Measurements from ENCODE around the gene GFER. TPM values are rescaled to one million over a fixed set of nuclear protein-coding genes. Genes with fewer than 3 reads are reported as not detected.
A peak's percentile ranks its signal among the peaks of the same experiment; 100 is the strongest.

The GFER gene
- total and polyA plus RNA-seq, 4 donors, result 11.3 to 44.2 (median 22.9) TPM

- Histone ChIP-seq H3K27ac (ENCODE audit: low read depth in 1 of 2, low read length in 2 of 2) (peak overlapping the region in 1 of 2 donors; percentile 93), H3K36me3 (ENCODE audit: control insufficient read depth in 1 of 2, insufficient read depth in 2 of 2, low read length in 1 of 2) (no peaks in the 10 kb centered on the region), H3K9me3 (ENCODE audit: control insufficient read depth, low read length) (no peaks in the 10 kb centered on the region), H3K4me3 (ENCODE audit: low read length in 2 of 2) (no peak overlapping the region), H3K4me1 (ENCODE audit: control insufficient read depth in 1 of 2, insufficient read depth in 2 of 2, low read length in 2 of 2) (no peaks in the 10 kb centered on the region), H3K27me3 (ENCODE audit: control insufficient read depth in 1 of 2, insufficient read depth in 2 of 2, low read length in 1 of 2) (no peaks in the 10 kb centered on the region)
- 86 to 88% methylated on average over 14 to 15 of the region's 15 CpGs for whole genome bisulfite sequencing, 2 donors
- no peak for ATAC-seq (ENCODE audit: low FRiP score)
- intact Hi-C loops (cut with DNase I), result no loop called here
- no peak for DNase-seq
Observed at GRCh38 chr16:2037115-2037514, 53.1 kb downstream of the GFER start.

Other genes with a start within 250 kb of the GFER start
Only the 30 nearest of the 31 such genes appear.
- gene NME3, start 212.7 kb upstream of the GFER start, total RNA-seq, result 10 to 100 TPM; 33.0 to 62.8 TPM
- 100 to 1,000 TPM in 1 of 2 donors, 10 to 100 TPM in 1; 61.0 to 379 TPM for gene NME3, start 212.7 kb upstream of the GFER start, polyA plus RNA-seq
- 10 to 100 TPM; 15.8 to 23.7 TPM for gene EME2, start 211.4 kb upstream of the GFER start, total RNA-seq
- gene EME2, start 211.4 kb upstream of the GFER start, polyA plus RNA-seq, result 10 to 100 TPM in 1 of 2 donors, 1 to 10 TPM in 1; 1.6 to 20.6 TPM
- gene MRPS34, start 211.1 kb upstream of the GFER start, total RNA-seq, result 10 to 100 TPM; 36.5 to 40.5 TPM
- 10 to 100 TPM; 67.7 to 74.2 TPM for gene MRPS34, start 211.1 kb upstream of the GFER start, polyA plus RNA-seq
- gene SPSB3, start 201.6 kb upstream of the GFER start, total RNA-seq, result 10 to 100 TPM; 33.6 to 33.7 TPM
- 100 to 1,000 TPM in 1 of 2 donors, 10 to 100 TPM in 1; 25.8 to 322 TPM for gene SPSB3, start 201.6 kb upstream of the GFER start, polyA plus RNA-seq
- gene NUBP2, start 201.2 kb upstream of the GFER start, total RNA-seq, result 10 to 100 TPM; 30.7 to 32.9 TPM
- 10 to 100 TPM; 55.3 to 92.4 TPM for gene NUBP2, start 201.2 kb upstream of the GFER start, polyA plus RNA-seq
- not detected for gene IGFALS, start 190.5 kb upstream of the GFER start, total RNA-seq
- gene IGFALS, start 190.5 kb upstream of the GFER start, polyA plus RNA-seq, result under 1 TPM in 1 of 2 donors, not detected in 1; 0.84 TPM
- gene HAGH, start 157.4 kb upstream of the GFER start, total RNA-seq, result 10 to 100 TPM; 50.2 to 52.3 TPM
- 10 to 100 TPM; 58.9 to 79.0 TPM for gene HAGH, start 157.4 kb upstream of the GFER start, polyA plus RNA-seq
- 10 to 100 TPM in 1 of 2 donors, 1 to 10 TPM in 1; 7.4 to 11.9 TPM for gene FAHD1, start 157.0 kb upstream of the GFER start, total RNA-seq
- 10 to 100 TPM; 13.1 to 42.1 TPM for gene FAHD1, start 157.0 kb upstream of the GFER start, polyA plus RNA-seq
- gene MEIOB, start 112.0 kb upstream of the GFER start, total RNA-seq, result not detected
- not detected for gene MEIOB, start 112.0 kb upstream of the GFER start, polyA plus RNA-seq
- gene HS3ST6, start 65.8 kb upstream of the GFER start, total RNA-seq, result not detected
- 1 to 10 TPM in 1 of 2 donors, not detected in 1; 1.1 TPM for gene HS3ST6, start 65.8 kb upstream of the GFER start, polyA plus RNA-seq
- gene MSRB1, start 41.0 kb upstream of the GFER start, total RNA-seq, result 10 to 100 TPM; 19.5 to 34.6 TPM
- gene MSRB1, start 41.0 kb upstream of the GFER start, polyA plus RNA-seq, result 10 to 100 TPM; 52.7 to 56.6 TPM
- not detected for gene RPL3L, start 29.5 kb upstream of the GFER start, total RNA-seq
- gene RPL3L, start 29.5 kb upstream of the GFER start, polyA plus RNA-seq, result not detected
- gene NDUFB10, start 24.7 kb upstream of the GFER start, total RNA-seq, result 10 to 100 TPM; 80.5 to 88.1 TPM
- gene NDUFB10, start 24.7 kb upstream of the GFER start, polyA plus RNA-seq, result 100 to 1,000 TPM; 178 to 268 TPM
- 1,000 to 10,000 TPM; 1,132 to 1,263 TPM for gene RPS2, start 19.4 kb upstream of the GFER start, total RNA-seq
- gene RPS2, start 19.4 kb upstream of the GFER start, polyA plus RNA-seq, result 1,000 to 10,000 TPM; 1,596 to 2,049 TPM
- gene RNF151, start 17.3 kb upstream of the GFER start, total RNA-seq, result not detected
- gene RNF151, start 17.3 kb upstream of the GFER start, polyA plus RNA-seq, result not detected
- gene TBL3, start 12.1 kb upstream of the GFER start, total RNA-seq, result 10 to 100 TPM; 16.1 to 19.8 TPM
- gene TBL3, start 12.1 kb upstream of the GFER start, polyA plus RNA-seq, result 10 to 100 TPM; 14.9 to 85.5 TPM
- gene NOXO1, start 2.7 kb upstream of the GFER start, total RNA-seq, result not detected
- gene NOXO1, start 2.7 kb upstream of the GFER start, polyA plus RNA-seq, result under 1 TPM in 1 of 2 donors, not detected in 1; 0.84 TPM
- gene SYNGR3, start 5.8 kb downstream of the GFER start, total RNA-seq, result under 1 TPM; 0.36 to 0.57 TPM
- under 1 TPM in 1 of 2 donors, not detected in 1; 0.26 TPM for gene SYNGR3, start 5.8 kb downstream of the GFER start, polyA plus RNA-seq
- gene ZNF598, start 25.6 kb downstream of the GFER start, total RNA-seq, result 10 to 100 TPM; 31.0 to 34.4 TPM
- 10 to 100 TPM; 12.8 to 32.9 TPM for gene ZNF598, start 25.6 kb downstream of the GFER start, polyA plus RNA-seq
- 1 to 10 TPM in 1 of 2 donors, not detected in 1; 1.2 TPM for gene NPW, start 35.6 kb downstream of the GFER start, total RNA-seq
- gene NPW, start 35.6 kb downstream of the GFER start, polyA plus RNA-seq, result under 1 TPM in 1 of 2 donors, not detected in 1; 0.56 TPM
- gene NHERF2, start 42.7 kb downstream of the GFER start, total RNA-seq, result 100 to 1,000 TPM in 1 of 2 donors, 10 to 100 TPM in 1; 81.8 to 110 TPM
- 100 to 1,000 TPM; 119 to 133 TPM for gene NHERF2, start 42.7 kb downstream of the GFER start, polyA plus RNA-seq
- 10 to 100 TPM in 1 of 2 donors, 1 to 10 TPM in 1; 7.4 to 12.9 TPM for gene NTHL1, start 63.6 kb downstream of the GFER start, total RNA-seq
- 10 to 100 TPM; 24.4 to 33.8 TPM for gene NTHL1, start 63.6 kb downstream of the GFER start, polyA plus RNA-seq
- gene TSC2, start 63.8 kb downstream of the GFER start, total RNA-seq, result 100 to 1,000 TPM in 1 of 2 donors, 10 to 100 TPM in 1; 92.4 to 146 TPM
- gene TSC2, start 63.8 kb downstream of the GFER start, polyA plus RNA-seq, result 100 to 1,000 TPM in 1 of 2 donors, 10 to 100 TPM in 1; 16.2 to 166 TPM
- 100 to 1,000 TPM; 325 to 337 TPM for gene PKD1, start 151.7 kb downstream of the GFER start, total RNA-seq
- 100 to 1,000 TPM in 1 of 2 donors, 10 to 100 TPM in 1; 42.8 to 270 TPM for gene PKD1, start 151.7 kb downstream of the GFER start, polyA plus RNA-seq
- gene RAB26, start 164.4 kb downstream of the GFER start, total RNA-seq, result under 1 TPM in 1 of 2 donors, not detected in 1; 0.51 TPM
- gene RAB26, start 164.4 kb downstream of the GFER start, polyA plus RNA-seq, result 1 to 10 TPM; 2.5 to 4.8 TPM
- gene TRAF7, start 171.6 kb downstream of the GFER start, total RNA-seq, result 10 to 100 TPM; 47.7 to 54.4 TPM
- 10 to 100 TPM; 24.4 to 38.0 TPM for gene TRAF7, start 171.6 kb downstream of the GFER start, polyA plus RNA-seq
- gene CASKIN1, start 212.4 kb downstream of the GFER start, total RNA-seq, result under 1 TPM in 1 of 2 donors, not detected in 1; 0.15 TPM
- under 1 TPM; 0.13 to 0.28 TPM for gene CASKIN1, start 212.4 kb downstream of the GFER start, polyA plus RNA-seq
- 10 to 100 TPM; 14.1 to 19.9 TPM for gene MLST8, start 221.3 kb downstream of the GFER start, total RNA-seq
- gene MLST8, start 221.3 kb downstream of the GFER start, polyA plus RNA-seq, result 10 to 100 TPM; 23.7 to 50.7 TPM
- gene BRICD5, start 226.7 kb downstream of the GFER start, total RNA-seq, result 1 to 10 TPM; 3.4 to 6.0 TPM
- 10 to 100 TPM in 1 of 2 donors, under 1 TPM in 1; 0.88 to 36.1 TPM for gene BRICD5, start 226.7 kb downstream of the GFER start, polyA plus RNA-seq
- 1 to 10 TPM; 8.9 to 9.1 TPM for gene PGP, start 230.6 kb downstream of the GFER start, total RNA-seq
- 10 to 100 TPM in 1 of 2 donors, 1 to 10 TPM in 1; 7.3 to 15.4 TPM for gene PGP, start 230.6 kb downstream of the GFER start, polyA plus RNA-seq

All from aorta (tissue), 5 donors.